IPS-NIHi11 (cell line): ENCODE data around the gene TLL2.
"Not testable (repeated sequence)": the region's sequence is repeated elsewhere in the genome, so short reads cannot be mapped to it uniquely, and the experiment has no call there.

ENCODE experiments used
- DNase-seq: peaks from one replicate; pipeline ENCODE4 v3.0.0; 2012; ENCODE audit warnings: mixed read lengths, low spot score

The TLL2 gene

DNA sequence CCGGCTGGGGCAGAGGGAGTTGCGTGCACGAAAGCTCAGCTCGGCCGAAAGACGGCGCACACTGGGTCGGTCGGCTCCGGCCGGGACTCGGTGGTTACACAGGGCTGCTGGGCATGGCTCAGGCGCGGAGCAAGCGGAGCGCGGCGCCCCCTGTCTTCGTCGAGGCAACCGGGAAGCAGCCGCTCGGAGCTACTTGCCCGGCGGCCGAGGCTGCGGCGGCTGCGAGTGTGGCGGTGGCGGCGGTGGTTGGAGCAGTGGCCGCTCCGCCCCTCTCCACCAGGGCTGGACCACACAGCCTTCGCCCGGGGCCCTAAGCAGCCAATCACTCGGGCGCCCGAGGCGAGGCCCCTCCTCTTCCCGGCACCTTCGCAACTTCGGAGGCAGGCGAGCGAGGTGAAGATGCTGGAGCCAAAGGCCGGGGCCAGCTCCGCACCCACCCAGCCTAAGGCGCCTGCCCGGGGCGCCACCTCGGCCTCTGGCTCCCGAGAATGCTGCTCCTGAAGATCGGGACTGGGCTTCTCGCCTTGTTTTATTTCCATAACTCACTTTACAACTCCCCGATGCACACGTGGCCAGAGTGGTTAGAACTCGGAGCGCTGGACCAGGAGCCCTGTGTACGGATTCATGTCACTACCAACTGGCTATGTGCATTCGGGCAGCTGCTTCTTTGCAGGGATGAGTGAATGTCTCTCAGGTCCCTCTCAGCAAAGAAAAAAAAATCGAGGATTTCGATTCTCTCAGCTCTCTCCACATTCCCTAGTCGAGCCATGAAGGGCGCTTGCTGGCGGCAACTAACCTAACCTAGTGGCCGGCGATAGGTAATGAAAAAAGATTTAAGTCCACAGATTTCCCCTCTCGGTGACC lies at the start of gene TLL2:
Gene TLL2 (minus strand): TSS at position 229 of the 864 bp plus-strand sequence. CDS start 241 bp downstream, outside the sequence.
- peak; percentile 95 for DNase-seq

GRCh38 chr10:96560966-96561887 lies 47.5 kb upstream of the TLL2 start:
- no peak for DNase-seq

DNA sequence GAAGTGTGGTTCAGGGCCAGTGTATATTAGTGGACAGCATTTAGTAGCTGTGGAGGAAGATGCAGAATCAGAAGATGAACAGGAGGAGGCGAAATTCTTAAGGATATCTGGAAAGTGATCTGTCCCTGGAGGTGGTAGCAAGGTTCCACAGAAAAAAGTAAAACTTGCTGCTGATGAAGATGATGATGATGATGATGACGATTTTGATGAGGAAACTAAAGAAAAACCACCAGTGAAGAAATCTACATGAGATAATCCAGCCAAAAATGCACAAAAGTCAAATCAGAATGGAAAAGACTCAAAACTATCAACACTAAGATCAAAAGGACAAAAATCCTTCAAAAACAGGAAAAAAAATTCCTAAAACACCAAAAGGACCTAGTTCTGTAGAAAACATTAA lies 46.8 kb upstream of the TLL2 start:
- DNase-seq, result no peak

GRCh38 chr10:96556003-96556402 lies 42.3 kb upstream of the TLL2 start:
- peak; percentile 21 for DNase-seq

DNA sequence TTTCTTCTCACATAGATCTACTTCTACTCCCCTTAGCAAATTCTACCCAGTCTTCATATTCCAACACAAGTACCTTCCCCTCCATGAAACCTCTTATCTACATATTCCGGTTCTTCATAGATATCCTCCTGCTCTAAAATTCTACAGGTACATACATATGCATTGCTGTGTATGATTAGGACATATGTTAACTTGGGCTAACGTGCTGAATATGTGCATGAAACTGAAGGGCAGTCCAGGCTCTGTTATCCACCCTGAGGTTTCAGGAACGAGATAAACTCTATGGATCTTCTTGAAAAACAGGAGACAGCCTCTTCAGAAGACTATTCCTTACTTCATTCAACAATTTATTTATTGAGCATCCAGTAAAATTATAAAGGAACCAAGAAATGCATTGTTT lies 41.6 kb upstream of the TLL2 start:
- DNase-seq, result no peak

- DNase-seq, result no peak
Measured at GRCh38 chr10:96548589-96548988, 34.9 kb upstream of the TLL2 start.

GRCh38 chr10:96545558-96545957 lies 31.8 kb upstream of the TLL2 start:
- not testable (repeated sequence) for DNase-seq

- no peak for DNase-seq
Measured at GRCh38 chr10:96541921-96542320, 28.2 kb upstream of the TLL2 start.

- DNase-seq, result no peak
Measured at GRCh38 chr10:96540240-96540639, 26.5 kb upstream of the TLL2 start.

DNA sequence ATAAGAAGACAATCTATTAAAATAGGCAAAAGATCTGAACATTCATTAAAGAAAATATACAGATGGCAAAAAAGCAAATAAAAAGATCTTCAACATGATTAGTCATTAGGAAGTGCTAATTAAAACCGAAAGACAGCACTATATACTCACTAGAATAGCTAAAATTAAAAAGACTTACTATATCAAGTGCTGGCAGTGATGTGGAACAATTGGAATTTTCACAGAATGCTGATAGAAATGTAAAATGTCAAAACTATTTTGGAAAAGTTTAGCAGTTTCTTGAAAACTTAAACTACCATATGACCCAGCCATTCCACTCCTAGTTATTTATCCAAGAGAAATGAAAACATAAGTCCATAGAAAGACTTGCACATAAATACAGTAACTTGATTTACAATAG lies 25.0 kb upstream of the TLL2 start:
- no peak for DNase-seq

GRCh38 chr10:96536129-96536528 lies 22.4 kb upstream of the TLL2 start:
- DNase-seq, result no peak

DNA sequence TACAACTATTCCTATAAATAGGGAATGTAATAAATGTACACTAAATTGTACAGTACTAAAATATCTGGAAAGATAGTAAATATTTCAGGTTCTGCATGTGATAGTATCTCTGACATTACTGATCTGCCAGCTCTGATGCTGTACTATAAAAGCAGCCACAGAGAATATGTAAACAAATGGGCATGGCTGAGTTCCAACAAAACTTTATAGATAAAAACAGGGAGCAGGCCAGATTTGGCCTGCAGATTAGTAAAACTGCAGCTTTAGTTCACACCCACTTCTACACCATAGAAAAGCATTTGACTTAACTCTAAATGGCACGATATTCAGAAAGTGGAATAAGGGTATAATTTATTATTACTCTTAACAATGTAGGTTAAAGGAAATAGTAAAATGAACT lies 18.8 kb upstream of the TLL2 start:
- no peak for DNase-seq

DNA sequence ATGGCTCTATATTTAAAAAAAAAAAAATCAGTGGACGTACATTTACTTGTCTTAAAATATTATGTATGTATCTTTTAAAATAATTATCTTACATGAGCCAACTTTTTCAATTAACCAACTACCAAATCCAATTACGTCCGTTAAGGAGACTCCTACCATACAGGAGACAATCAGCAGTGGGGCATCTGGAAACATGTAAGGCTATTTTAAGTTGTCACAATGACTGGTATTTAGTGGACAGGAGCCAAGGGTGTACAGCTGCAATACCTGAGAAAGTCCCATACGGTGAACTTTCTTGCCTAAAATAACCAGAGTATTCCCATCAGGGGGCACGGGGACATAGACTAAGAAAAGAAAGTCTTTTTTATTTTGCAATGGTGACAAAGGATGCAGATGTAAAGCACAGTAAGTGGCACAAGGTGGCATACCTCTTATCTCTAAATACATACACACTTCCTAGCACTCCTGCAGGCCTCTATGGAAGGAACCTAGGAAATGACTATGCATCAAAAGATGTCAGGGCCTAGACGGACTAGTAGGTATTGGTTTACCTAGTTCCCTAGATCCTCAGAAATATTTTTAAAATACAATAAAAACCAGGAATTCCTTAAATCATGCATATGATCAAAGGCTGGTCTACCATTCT lies 16.0 kb upstream of the TLL2 start:
- no peak for DNase-seq

GRCh38 chr10:96524741-96525140 lies 11.0 kb upstream of the TLL2 start:
- DNase-seq, result no peak

GRCh38 chr10:96517284-96517683 lies 3.6 kb upstream of the TLL2 start:
- DNase-seq, result no peak

DNA sequence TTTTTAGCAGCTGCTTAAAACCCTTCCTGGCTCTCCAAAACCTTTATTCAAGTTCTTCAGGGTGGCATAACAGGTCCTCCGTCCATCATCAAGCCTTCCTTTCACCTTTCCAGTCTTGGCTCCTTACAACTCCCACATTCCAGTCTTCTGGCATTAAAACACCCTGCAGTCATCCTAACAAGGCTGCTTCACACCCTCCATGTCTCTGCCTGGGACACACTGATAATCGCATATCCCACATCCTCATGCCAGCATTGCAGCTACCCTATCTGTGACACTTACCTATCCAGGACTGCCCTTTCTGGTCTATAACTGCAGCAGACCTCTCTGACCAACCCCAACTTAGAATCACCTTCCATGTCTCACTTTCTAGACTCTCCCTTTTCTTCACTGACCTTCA lies 2.6 kb upstream of the TLL2 start:
- DNase-seq, result no peak

DNA sequence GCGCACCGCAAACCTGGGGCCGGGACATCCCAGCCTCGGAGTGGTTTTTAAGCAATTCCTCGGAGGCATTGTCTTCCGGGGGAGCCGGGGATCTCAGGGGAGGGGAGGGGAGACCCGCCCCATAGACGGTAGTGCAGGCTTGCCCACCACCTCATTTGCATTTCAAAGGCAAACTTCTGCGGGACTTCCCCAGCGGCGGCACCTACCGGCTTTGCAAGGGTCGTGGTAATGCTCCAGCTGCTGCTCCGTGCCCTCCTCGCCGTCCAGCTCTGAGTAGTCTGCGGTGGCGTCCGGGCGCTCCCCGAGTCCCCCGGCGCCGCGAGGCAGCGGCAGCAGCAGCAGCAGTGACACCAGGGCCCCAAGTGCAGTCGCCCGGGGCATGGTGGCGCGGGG lies 425 bp downstream of the TLL2 start:
- DNase-seq, result peak; percentile 51

DNA sequence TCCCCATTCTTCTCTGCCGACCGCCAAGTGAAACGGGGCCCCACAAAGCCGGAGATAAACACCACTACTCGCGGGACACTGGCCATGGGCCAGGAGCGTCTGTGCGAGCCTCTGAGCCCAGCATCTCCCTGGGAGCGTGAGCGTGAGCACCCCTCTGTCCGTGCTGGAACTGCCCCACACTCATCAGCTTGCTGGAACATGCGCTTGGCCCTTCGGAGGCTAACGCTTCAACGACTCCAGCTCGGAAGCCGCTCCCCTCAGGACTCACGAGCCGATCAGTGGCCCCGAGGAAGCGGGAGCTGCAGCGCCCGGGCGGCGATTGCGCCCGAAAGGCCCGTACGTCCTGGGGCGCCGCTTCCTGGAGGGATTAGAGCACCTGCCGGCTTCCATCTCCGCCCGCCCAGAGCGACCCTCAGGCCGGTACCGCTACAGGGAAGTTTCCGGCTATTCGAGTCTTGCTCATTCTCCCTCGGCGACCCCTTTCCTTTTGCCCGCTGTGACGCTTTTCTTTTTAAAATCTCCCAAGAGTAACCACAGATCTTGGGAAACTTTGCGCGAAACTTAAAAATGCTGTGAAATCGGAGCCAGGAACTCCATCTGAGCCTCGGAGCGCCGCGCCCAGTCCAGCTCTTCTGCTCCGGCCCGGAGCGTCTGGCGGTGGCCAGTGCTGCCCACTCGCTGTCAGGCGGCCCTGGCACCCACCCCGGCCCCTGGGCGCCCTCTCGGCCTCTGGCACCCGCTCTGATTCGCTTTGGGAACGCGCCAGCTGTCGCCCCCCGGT lies 1.0 kb downstream of the TLL2 start:
- peak; percentile 37 for DNase-seq

- peak; percentile 76 for DNase-seq
Measured at GRCh38 chr10:96511044-96511945, 2.4 kb downstream of the TLL2 start.

- peak; percentile 52 for DNase-seq
Measured at GRCh38 chr10:96509017-96509641, 4.6 kb downstream of the TLL2 start.
